Glomerular visceral epithelial cell (primary cell): ENCODE measurements around the gene GPS2.
"Not testable (repeated sequence)": the region's sequence is repeated elsewhere in the genome, so short reads cannot be mapped to it uniquely, and the experiment has no call there.

Experiments
- DNase-seq: peaks from one replicate; pipeline ENCODE4 v3.0.0-alpha.2; 2016; ENCODE audit errors: extremely low spot score

Gene GPS2

GRCh38 chr17:7337600-7337999, 22.4 kb upstream of the GPS2 start:
- not testable (repeated sequence) for DNase-seq

DNA sequence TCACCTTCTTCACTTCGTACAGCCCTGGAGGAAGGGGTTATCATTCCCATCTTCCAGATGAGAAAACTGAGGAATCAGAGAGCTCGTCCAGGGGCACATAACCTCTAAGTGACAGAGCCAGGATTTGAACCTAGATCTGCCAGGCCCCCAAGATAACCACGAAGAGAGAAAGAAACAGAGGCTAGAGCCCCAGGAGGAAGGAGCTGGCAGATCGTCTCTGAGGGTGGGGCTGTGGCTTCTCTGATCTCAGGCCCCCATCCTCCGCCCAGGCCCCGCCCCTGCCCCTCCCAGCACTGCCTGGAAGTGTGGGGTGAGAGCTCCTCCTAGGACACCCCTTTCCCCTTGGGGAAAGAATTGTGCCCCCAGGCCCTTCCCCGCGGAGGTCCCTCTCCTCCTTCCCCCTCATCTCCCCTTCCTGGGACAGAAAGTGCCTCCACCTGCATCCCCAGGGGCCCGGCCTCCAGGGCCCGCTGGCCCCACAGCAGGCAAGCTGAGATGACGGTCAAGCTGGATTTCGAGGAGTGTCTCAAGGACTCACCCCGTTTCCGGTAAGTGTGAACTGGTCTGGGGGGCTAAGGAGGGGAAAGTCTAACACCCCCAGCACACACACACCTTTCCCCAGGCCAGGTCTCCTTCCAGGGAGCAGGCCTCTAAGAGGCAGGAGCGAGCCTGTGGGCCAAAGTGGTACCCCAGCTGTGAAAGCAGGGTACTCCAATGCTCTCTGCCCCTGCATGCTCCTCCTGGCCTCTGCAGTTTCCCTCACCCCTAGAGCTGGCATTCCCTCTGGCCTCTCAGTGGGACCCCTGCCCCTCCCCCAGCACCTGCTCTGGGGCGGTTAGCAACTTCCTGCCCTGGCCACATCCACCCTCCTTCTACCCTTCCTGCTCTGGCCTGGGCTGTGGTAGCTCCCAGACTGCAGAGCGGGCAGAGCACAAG, 21.3 kb upstream of the GPS2 start, which contains the start of gene ACAP1:
ACAP1 (plus strand) TSS at position 290 of the 936 bp plus-strand sequence; CDS start at position 496, 206 bp downstream.
- DNase-seq: no peak

- not testable (repeated sequence) for DNase-seq
Measured at GRCh38 chr17:7335765-7336164, 20.6 kb upstream of the GPS2 start.

DNA sequence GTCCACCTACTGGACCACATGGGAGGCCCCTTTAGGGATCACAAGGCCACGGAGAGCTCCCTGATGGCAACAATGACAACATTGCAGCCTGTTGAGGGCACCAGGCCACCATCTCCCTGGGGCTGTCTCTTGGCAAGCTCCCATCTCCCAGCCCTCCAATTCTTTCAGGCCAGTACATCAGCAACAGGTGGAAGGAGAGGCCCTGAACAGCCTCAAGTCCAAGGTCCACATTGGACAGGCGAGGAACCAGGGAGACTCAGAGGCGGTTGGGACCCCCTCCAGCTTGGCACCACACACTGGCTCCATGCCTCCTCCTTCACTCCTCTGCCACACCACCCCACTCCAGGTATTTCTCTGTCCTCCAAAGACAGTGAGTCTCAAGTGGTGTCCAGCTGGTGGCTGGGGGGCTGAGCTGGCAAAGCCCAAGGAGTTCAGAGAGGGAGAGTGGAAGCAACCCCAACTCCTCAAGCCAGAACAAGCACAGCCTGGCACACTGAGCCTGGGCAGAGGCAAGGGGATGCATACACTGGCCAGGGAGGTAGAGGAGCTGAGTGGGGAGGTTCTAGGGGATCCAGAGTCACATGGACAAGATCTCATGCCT, 19.9 kb upstream of the GPS2 start:
- no peak for DNase-seq

GRCh38 chr17:7332600-7333069, 17.5 kb upstream of the GPS2 start:
- not testable (repeated sequence) for DNase-seq

- DNase-seq: no peak
Measured at GRCh38 chr17:7332111-7332510, 17.0 kb upstream of the GPS2 start.

- no peak for DNase-seq
Measured at GRCh38 chr17:7330638-7331015, 15.5 kb upstream of the GPS2 start.

DNA sequence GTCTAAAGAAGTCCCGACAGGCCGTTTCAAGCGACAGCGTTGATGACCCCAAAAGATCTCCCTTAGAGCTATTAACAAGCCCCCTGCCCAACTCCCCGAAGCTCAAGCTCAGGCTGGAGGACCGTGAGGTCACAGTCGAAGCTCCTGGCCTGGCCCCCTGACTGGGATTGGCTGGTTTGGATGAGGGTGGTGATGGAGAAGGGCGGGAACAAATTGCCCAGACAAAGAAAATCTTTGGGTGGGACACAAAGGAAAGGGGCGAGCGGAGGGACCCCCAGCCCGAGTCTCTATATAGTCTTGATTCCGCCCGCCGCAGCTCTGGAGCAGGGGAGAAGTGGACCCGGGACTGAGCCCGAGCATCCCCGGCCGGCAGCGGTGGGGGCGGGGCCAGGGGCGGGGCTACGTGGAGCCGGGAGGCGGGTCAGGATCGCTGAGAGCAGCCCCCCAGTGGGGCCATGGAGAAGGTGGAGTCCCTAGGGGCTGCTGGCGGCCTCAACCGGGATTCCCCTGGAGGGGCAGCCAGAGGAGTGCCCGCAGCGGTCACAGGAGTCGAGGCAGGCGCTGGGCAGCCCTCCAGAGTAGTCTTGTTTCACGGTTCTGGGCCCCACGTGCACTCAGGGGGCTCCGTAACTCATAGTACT, 15.0 kb upstream of the GPS2 start:
- DNase-seq: peak; percentile 80

GRCh38 chr17:7329374-7329996, 14.3 kb upstream of the GPS2 start:
- peak; percentile 99 for DNase-seq

- DNase-seq: peak; percentile 27
Measured at GRCh38 chr17:7328840-7329373, 13.7 kb upstream of the GPS2 start, which contains the start of gene NEURL4. Gene NEURL4 (minus strand): TSS chr17:7329335. CDS start chr17:7329312, 23 bp downstream.

- DNase-seq: no peak
Measured at GRCh38 chr17:7328009-7328408, 12.8 kb upstream of the GPS2 start.

DNA sequence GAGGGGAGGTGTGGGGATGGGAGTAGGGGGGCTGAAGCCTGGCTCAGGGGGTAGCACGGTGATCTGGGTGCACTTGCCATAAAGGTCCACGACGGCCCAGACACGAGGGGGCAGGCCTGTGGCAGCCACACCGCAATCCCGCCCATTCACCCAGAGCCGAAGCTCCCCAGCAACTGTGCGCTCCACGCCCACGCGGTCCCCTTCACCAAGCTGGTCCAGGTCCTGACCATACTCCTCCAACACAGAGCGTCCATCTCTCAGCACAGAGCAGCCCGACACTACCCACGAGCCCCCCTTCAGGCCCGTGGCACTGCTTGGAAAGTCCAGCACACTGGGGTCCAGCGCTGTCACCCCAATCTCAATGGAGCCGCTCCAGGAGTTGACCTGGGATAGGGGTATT, 12.3 kb upstream of the GPS2 start:
- DNase-seq: no peak

DNA sequence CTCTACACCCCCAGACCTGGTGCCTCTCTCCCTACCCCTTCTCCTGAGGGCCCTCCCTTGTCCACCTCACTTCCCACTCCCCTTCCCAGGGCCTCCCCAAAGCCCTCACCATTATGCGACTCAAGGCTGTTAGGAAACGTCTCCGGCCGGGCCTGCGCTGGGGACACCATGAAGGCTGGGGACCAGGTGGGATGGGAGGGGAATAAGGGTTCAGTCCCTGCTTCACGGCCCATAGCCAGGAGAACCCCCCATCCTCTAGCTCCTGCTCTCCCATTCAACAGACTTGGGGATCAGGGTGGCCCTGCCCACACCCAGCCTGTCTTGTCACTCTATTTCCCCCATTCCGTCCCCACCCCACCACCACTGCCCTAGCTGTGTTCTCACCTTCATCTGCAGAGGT, 11.9 kb upstream of the GPS2 start:
- no peak for DNase-seq

- no peak for DNase-seq
Measured at GRCh38 chr17:7326186-7326585, 11.0 kb upstream of the GPS2 start.

DNA sequence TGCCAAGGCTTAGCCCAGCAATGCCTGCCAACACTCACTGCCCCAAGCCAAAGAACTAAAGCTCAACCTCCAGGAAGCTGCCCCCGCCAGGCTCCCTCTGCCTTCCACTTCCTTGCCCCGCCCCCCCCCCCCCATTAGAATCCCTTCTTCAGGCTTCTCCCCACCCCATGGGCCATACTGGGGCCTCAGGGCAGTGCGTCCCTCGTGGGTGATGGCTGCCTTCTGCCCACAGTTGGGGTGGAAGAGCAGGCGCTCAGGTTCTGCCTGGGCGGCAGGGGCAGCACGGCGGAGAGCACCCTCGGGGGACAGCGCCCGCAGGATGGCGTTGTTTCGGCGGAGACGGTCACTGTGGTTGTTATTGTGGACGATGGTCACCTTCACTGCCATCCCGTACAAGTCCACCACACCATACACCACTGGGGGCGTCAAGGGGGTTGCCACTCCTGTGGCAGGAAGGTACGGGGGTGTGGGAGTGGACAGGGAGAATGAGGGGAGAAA, 9.9 kb upstream of the GPS2 start:
- no peak for DNase-seq

DNA sequence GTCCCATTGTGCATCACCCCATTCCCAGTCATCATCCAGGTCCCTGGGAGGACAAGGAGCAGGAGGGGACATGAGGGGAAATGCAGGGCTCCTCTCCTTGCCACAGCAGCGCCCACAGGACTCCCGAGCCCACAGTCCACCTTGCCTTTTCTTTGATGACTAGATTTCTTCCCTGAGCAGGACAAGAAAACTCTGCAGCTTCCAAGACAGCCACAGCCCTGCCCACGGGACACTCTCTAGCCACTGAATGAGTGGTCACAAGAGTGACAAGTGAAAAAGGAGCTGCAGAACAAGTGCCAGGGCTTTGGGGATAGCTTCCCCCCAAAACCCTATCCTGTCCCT, 9.2 kb upstream of the GPS2 start:
- DNase-seq: no peak

GRCh38 chr17:7323731-7324437, 8.7 kb upstream of the GPS2 start:
- DNase-seq: no peak

DNA sequence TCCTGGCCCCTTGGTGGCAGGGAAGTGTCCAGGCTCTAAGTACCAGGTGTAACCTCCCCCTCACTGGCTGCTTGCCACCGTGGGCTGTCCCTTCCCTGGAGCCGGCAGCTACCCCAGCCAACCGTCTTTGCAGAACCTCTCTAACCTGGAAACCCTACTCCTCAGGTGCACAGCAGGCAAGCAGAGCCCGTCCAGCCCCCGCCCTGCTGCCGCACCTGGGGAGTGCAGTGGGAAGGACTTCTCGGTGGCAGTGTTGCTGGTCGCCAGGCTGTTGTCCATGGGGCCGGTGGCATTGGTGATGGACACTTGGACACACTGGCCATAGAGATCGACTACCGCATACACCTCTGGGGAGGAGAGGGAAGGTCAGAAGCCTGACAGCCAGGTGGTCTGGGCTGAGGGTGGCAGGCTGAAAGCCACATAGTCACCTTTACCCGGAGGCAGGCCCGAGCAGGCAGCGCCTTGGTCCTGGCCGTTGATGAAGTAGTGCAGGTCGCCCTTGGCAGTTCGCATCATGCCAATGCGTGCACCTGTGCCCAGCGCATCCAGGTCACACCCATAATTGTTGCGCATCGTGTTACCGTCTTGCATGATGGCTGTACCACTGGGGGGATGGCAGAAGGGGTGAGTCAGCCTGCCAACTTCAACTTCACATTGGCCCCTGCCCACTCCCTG, 7.5 kb upstream of the GPS2 start:
- DNase-seq: no peak

DNA sequence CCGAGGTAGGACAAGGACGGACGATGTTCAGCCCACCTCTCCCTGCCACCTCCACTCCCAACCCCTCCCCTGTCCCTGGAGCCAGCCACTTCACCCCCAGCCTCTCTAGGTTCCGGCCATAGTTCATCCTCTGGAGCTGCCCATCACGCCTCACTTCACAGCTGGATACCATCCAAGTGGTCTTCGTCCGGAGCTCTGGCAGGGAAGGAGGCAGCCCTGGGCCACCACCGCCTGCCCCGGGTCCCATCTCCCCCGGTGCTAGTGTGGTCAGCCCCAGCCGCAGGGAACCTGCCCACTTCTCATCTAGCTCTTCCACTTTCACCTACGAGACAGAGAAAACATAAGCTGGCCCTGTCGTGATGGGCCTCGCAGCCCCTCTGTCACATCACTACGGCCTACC, 6.3 kb upstream of the GPS2 start:
- no peak for DNase-seq

DNA sequence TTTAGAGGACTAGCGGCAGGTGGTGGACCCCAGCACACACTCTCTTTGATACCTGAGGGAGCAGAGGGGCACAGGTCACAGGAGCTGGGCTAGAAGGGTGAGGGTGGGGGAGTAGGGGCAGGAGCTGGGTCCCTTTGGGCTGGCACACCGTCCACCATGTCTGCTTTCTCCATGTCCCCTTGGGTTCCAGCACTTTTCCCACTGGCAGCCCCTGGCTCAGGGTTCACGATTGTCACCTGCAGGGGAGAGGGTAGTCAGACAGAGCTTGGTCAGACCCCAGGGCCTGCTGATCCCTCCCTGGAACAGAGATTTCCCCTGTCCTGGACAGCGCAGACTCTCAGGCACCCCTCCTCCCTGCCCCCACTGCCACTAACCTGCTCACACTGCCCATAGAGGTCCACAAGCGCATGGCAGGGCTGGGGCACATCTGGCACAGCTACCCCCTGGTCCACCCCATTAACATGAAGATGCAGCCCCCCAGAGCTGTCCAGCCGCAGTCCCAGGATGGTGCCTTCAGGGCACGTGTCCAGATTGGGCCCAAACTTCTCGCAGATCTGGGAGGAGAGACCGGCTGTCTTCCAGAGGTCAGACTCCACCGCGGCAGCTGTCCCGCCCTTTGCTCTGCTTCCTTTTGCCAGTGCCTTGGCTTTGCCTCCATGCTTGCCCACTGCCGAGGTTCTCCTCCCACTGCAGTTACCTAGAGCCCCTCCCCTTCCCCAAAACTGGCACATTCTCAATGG, 3.1 kb upstream of the GPS2 start:
- DNase-seq: no peak
